K562 (cell line): ENCODE measurements around the gene SIGLEC15. TPM values are rescaled to one million over a fixed set of nuclear protein-coding genes. Genes with fewer than 3 reads are reported as not detected.

Experiments used
- ATAC-seq: fragments of 200-7000 bp; cut with Tn5 transposase; 3 replicates; pipeline ENCODE4 v1.9.1; 2020; ENCODE audit warnings: moderate library complexity
- BruUV-seq: library from RNA; stranded (reverse); fragments of 400-500 nt; replicated peaks from 2 replicates; lab custom pipeline; 2021; lab: Mats Ljungman, UMichigan
- CTCF ChIA-PET: fragments of 300-600 bp; formaldehyde crosslinking; extraction: SDS; loops from one replicate; lab custom pipeline; 2021; ENCODE audit warnings: low intra/inter-chr PET ratio; lab: Yijun Ruan, JAX
- POLR2A ChIA-PET: fragments of 300-600, 350-650 bp; sonication (Branson Sonifier 250); formaldehyde crosslinking; extraction: SDS; loops from one replicate; lab custom pipeline; 2021; ENCODE audit warnings: antibody characterized with exemption, inconsistent platforms; lab: Yijun Ruan, JAX
- DNase-seq, 4 experiments: peaks; one replicate each; pipeline versions ENCODE4 v3.0.0 to v3.0.0-alpha.2; 2011 to 2018; ENCODE audit warnings: low spot score in 3 of 4, mixed read lengths in 3 of 4; ENCODE audit errors: extremely low read depth in 1 of 4
- FAIRE-seq: peaks from 2 replicates; lab custom pipeline; 2011; peaks lifted over from hg19 to GRCh38; lab: Jason Lieb, UNC
- H2AFZ ChIP-seq: 2 replicates; pipeline ENCODE4 v1.6.0; 2011; ENCODE audit warnings: low read depth, low read length, control low read depth, inconsistent platforms
- H3K27ac ChIP-seq: fragments of 200-600 bp; 3 replicates; pipeline ENCODE4 v1.8.0; 2011; ENCODE audit warnings: low read depth, mild to moderate bottlenecking, control low read depth, inconsistent platforms, low read length, moderate library complexity, mixed read lengths; ENCODE audit errors: extremely low read depth
- H3K27me3 ChIP-seq, 2 experiments: fragments of 300-600 bp in 1 of 2; 2 replicates in 1 of 2; 3 replicates in 1 of 2; pipeline versions ENCODE4 v1.6.0 to v1.8.0; 2011; ENCODE audit warnings: inconsistent platforms in 2 of 2, low read length in 2 of 2, mild to moderate bottlenecking in 1 of 2, mixed read lengths in 1 of 2, moderate library complexity in 1 of 2; ENCODE audit not compliant: control insufficient read depth in 2 of 2, insufficient read depth in 2 of 2
- H3K36me3 ChIP-seq: fragments of 300-600 bp; 3 replicates; pipeline ENCODE4 v1.8.0; 2011; ENCODE audit warnings: mild to moderate bottlenecking, low read length, inconsistent platforms; ENCODE audit not compliant: control insufficient read depth, insufficient read depth
- H3K4me1 ChIP-seq, 2 experiments: fragments of 200-600 bp in 1 of 2; replicated peaks in 1 of 2; 2 replicates in 1 of 2; 3 replicates in 1 of 2; pipeline versions ENCODE4 v1.5.1 to v1.8.0; 2011; ENCODE audit warnings: inconsistent platforms in 2 of 2, low read length in 2 of 2, mild to moderate bottlenecking in 1 of 2, mixed read lengths in 1 of 2, moderate library complexity in 1 of 2; ENCODE audit not compliant: control insufficient read depth in 2 of 2, insufficient read depth in 2 of 2
- H3K4me2 ChIP-seq: 2 replicates; pipeline ENCODE4 v1.6.1; 2011; ENCODE audit warnings: low read length, control low read depth, inconsistent platforms, mixed read lengths; ENCODE audit not compliant: insufficient read depth
- H3K4me3 ChIP-seq: fragments of 200-600 bp; sonication (generic), shearing (Covaris generic); 2 replicates; pipeline ENCODE4 v1.5.1; 2016; ENCODE audit warnings: control low read depth, inconsistent platforms
- H3K79me2 ChIP-seq: fragments of 200-600 bp; 3 replicates; pipeline ENCODE4 v1.8.0; 2011; ENCODE audit warnings: low read length, inconsistent platforms; ENCODE audit not compliant: control insufficient read depth, insufficient read depth
- H3K9ac ChIP-seq, 2 experiments: 2 replicates each; pipeline versions ENCODE4 v1.6.0 to v1.6.1; 2011; ENCODE audit warnings: low read depth in 2 of 2, low read length in 2 of 2, control low read depth in 1 of 2, inconsistent platforms in 1 of 2, mild to moderate bottlenecking in 1 of 2, mixed read lengths in 1 of 2; ENCODE audit not compliant: insufficient read depth in 1 of 2
- H3K9me1 ChIP-seq: one replicate; pipeline ENCODE4 v1.6.0; 2011; ENCODE audit warnings: inconsistent platforms, mild to moderate bottlenecking, low read length, moderate library complexity; ENCODE audit not compliant: control insufficient read depth, insufficient read depth
- H3K9me3 ChIP-seq: replicated peaks from 2 replicates; pipeline ENCODE4 v1.5.1; 2011; ENCODE audit warnings: low read depth, low read length, inconsistent platforms; ENCODE audit not compliant: control insufficient read depth, insufficient read depth
- H4K20me1 ChIP-seq: replicated peaks from 2 replicates; pipeline ENCODE4 v1.6.1; 2011; ENCODE audit warnings: low read length, inconsistent platforms, mixed read lengths; ENCODE audit not compliant: control insufficient read depth, insufficient read depth
- CCAR2 ChIP-seq: fragments of 200-400 bp; formaldehyde crosslinking; IDR thresholded peaks from 2 replicates; pipeline ENCODE4 v1.6.1; 2017; ENCODE audit warnings: mild to moderate bottlenecking, low read depth, low read length
- COPS2 ChIP-seq: fragments of 450-650 bp; conservative IDR thresholded peaks from 2 replicates; pipeline ENCODE4 v1.6.1; 2016; ENCODE audit warnings: mild to moderate bottlenecking, moderate library complexity
- CSDE1 ChIP-seq, 2 experiments: fragments of 450-650 bp; IDR thresholded peaks; 2 replicates each; pipeline ENCODE4 v1.6.1; 2016; ENCODE audit warnings: mild to moderate bottlenecking in 1 of 2
- ESRRA ChIP-seq: fragments of 450-650 bp; IDR thresholded peaks from 2 replicates; pipeline ENCODE4 v1.6.1; 2014; ENCODE audit warnings: low read depth, mild to moderate bottlenecking, moderate library complexity, borderline replicate concordance
- KLF6 ChIP-seq: fragments of 250-450 bp; sonication (Bioruptor Pico); IDR thresholded peaks from 2 replicates; pipeline ENCODE4 v1.4.0; 2020; ENCODE audit warnings: mild to moderate bottlenecking, moderate library complexity, borderline replicate concordance
- MTA2 ChIP-seq: fragments of 450-650 bp; IDR thresholded peaks from 2 replicates; pipeline ENCODE4 v1.6.1; 2016; ENCODE audit warnings: low read depth
- NFXL1 ChIP-seq: fragments of 450-650 bp; formaldehyde crosslinking; IDR thresholded peaks from 2 replicates; pipeline ENCODE4 v1.4.0; 2021; ENCODE audit warnings: mild to moderate bottlenecking
- RAD21 ChIP-seq, 2 experiments: fragments of 250-450 bp in 1 of 2; fragments of 450-650 bp in 1 of 2; sonication (Bioruptor Pico) in 1 of 2; formaldehyde crosslinking in 1 of 2; IDR thresholded peaks in 1 of 2; conservative IDR thresholded peaks in 1 of 2; 2 replicates each; pipeline versions ENCODE4 v1.4.0 to v1.8.0; 2020 to 2022; ENCODE audit warnings: mild to moderate bottlenecking in 2 of 2, moderate library complexity in 1 of 2
- RBM39 ChIP-seq: fragments of 200-400 bp; formaldehyde crosslinking; optimal IDR thresholded peaks from 2 replicates; pipeline ENCODE3; 2018; ENCODE audit warnings: low read depth, low read length
- STAT5B ChIP-seq: fragments of 250-450 bp; sonication (Bioruptor Pico); IDR thresholded peaks from 2 replicates; pipeline ENCODE4 v1.8.0; 2021; ENCODE audit warnings: mild to moderate bottlenecking, inconsistent platforms
- TEAD2 ChIP-seq: fragments of 450-650 bp; IDR thresholded peaks from 2 replicates; pipeline ENCODE4 v1.6.1; 2016; ENCODE audit warnings: missing genetic modification characterization, control low read depth, missing compliant biosample characterization
- YBX1 ChIP-seq: fragments of 450-650 bp; IDR thresholded peaks from 2 replicates; pipeline ENCODE4 v1.7.1; 2016; ENCODE audit warnings: mild to moderate bottlenecking
- ZC3H4 ChIP-seq: sonication (generic); formaldehyde crosslinking; IDR thresholded peaks from 2 replicates; pipeline ENCODE4 v1.9.0; 2021; ENCODE audit warnings: missing genetic modification reagents, borderline replicate concordance
- ZNF12 ChIP-seq: sonication (generic); formaldehyde crosslinking; IDR thresholded peaks from 2 replicates; pipeline ENCODE4 v1.4.0; 2020; ENCODE audit warnings: mild to moderate bottlenecking, missing genetic modification reagents
- WGBS: fragments of 100-300 bp; shearing (Covaris generic); methylation state at CpG from one replicate; pipeline ENCODE4 v1.1.6; 2016; ENCODE audit warnings: low coverage, mixed read lengths; ENCODE audit not compliant: insufficient coverage; ENCODE audit errors: missing lambda C conversion rate; 5-methylcytosine and 5-hydroxymethylcytosine counted together
- in situ Hi-C: fragments of 300-500 bp; cut with MboI; formaldehyde crosslinking; loops from 4 replicates; pipeline ENCODE4 v1.15.0; 2018; ENCODE audit warnings: inconsistent platforms, mixed read lengths
- intact Hi-C: fragments of 100-400 bp; cut with micrococcal nuclease; formaldehyde crosslinking; loops from 2 replicates; pipeline ENCODE4 v1.14.2; 2022
- polyA plus RNA-seq, 8 experiments: library from polyadenylated mRNA; depleted of rRNA in 4 of 8; stranded (reverse) in 5 of 8; unstranded in 3 of 8; fragments of >200 nt; fragmentation: Nextera tagmentation in 2 of 8; fragmentation: Illumina TruSeq in 1 of 8; extraction: Ambion mirVana in 2 of 8; extraction: Trizol in 1 of 8; gene quantifications; 2 replicates each; pipeline versions ENCODE4 v1.2.1 to v1.2.3, GENCODE V29; 2011 to 2014; ENCODE audit warnings: inconsistent platforms in 1 of 8, missing spikeins in 1 of 8
- total RNA-seq, 7 experiments: library from RNA; depleted of rRNA in 6 of 7; stranded (reverse); fragments of >200 nt in 6 of 7; fragmentation: Illumina TruSeq in 2 of 7; extraction: Trizol in 2 of 7; gene quantifications; 2 replicates each; pipeline versions ENCODE4 v1.2.1 to v1.2.3, GENCODE V29; 2011 to 2021; ENCODE audit warnings: low replicate concordance in 1 of 7
- TF ChIP-seq, protein P1 (sequence below): fragments of 450-650 bp; IDR thresholded peaks from 2 replicates; pipeline ENCODE4 v1.6.1; 2017; ENCODE audit warnings: antibody characterized with exemption
- TF ChIP-seq, protein P2 (sequence below): sonication (generic); formaldehyde crosslinking; IDR thresholded peaks from 2 replicates; pipeline ENCODE4 v1.8.1; 2022; ENCODE audit warnings: missing genetic modification reagents

The SIGLEC15 gene
- total and polyA plus RNA-seq, 9 of the 15 experiments (the other 6 are each of a cell fraction or from before 2014, with no cell fraction given): not detected

DNA sequence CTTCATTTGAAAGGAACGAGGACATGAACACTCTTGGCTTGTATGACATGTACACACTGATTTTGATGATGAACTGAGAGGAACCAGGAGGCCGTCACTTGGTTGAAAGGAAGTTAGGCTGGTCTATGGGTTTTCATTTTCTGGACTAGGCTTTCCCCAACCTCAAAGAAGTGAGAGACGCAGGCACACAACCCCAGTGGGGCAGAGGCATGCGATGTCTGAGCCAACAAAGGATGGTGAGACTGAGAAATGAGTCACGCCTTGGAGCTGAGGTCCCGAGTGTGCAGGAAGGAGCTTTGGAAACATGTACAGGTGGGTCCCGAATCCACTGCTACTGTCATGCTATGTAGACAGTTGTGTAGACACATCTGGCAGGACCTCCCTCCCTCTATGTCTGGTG lies 24.1 kb downstream of the SIGLEC15 start:
- H3K4me1 ChIP-seq: peaks cover 0 to 4% of the 10 kb centered on the region in 2 experiments; a peak in 1 of 5 replicates
- TF ChIP-seq ESRRA: no peak
- no peak for TF ChIP-seq CCAR2
- TF ChIP-seq, protein P1, sequence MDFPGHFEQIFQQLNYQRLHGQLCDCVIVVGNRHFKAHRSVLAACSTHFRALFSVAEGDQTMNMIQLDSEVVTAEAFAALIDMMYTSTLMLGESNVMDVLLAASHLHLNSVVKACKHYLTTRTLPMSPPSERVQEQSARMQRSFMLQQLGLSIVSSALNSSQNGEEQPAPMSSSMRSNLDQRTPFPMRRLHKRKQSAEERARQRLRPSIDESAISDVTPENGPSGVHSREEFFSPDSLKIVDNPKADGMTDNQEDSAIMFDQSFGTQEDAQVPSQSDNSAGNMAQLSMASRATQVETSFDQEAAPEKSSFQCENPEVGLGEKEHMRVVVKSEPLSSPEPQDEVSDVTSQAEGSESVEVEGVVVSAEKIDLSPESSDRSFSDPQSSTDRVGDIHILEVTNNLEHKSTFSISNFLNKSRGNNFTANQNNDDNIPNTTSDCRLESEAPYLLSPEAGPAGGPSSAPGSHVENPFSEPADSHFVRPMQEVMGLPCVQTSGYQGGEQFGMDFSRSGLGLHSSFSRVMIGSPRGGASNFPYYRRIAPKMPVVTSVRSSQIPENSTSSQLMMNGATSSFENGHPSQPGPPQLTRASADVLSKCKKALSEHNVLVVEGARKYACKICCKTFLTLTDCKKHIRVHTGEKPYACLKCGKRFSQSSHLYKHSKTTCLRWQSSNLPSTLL: no peak
- no peak for TF ChIP-seq STAT5B (CRISPR knock-in tag)
- TF ChIP-seq TEAD2 (tag): no peak
- no peak for TF ChIP-seq RAD21 (CRISPR knock-in tag; conservative IDR thresholded peaks at IDR 0.05 in 1 of 2, IDR thresholded peaks at IDR 0.05 in 1 of 2)
- no peak for TF ChIP-seq YBX1
- TF ChIP-seq, protein P2, sequence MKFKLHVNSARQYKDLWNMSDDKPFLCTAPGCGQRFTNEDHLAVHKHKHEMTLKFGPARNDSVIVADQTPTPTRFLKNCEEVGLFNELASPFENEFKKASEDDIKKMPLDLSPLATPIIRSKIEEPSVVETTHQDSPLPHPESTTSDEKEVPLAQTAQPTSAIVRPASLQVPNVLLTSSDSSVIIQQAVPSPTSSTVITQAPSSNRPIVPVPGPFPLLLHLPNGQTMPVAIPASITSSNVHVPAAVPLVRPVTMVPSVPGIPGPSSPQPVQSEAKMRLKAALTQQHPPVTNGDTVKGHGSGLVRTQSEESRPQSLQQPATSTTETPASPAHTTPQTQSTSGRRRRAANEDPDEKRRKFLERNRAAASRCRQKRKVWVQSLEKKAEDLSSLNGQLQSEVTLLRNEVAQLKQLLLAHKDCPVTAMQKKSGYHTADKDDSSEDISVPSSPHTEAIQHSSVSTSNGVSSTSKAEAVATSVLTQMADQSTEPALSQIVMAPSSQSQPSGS (CRISPR knock-in tag): no peak
- no peak for TF ChIP-seq COPS2
- TF ChIP-seq NFXL1 (CRISPR knock-in tag): no peak
- TF ChIP-seq RBM39: no peak
- no peak for TF ChIP-seq CSDE1 (IDR thresholded peaks at IDR 0.05)
- TF ChIP-seq KLF6: no peak
- TF ChIP-seq ZNF12 (CRISPR knock-in tag): no peak
- TF ChIP-seq MTA2: no peak
- no peak for TF ChIP-seq ZC3H4 (CRISPR knock-in tag)
- TF ChIP-seq, all 486 proteins: peak for 0
- 93% methylated on average over 7 of the region's 7 CpGs for WGBS
- Histone ChIP-seq H3K9me1 (no peaks in the 10 kb centered on the region), H3K27ac (no peak overlapping the region), H3K36me3 (peaks cover 14% of the 10 kb centered on the region; the same call in 1 of the 3 replicates), H3K79me2 (no peaks in the 10 kb centered on the region), H3K4me3 (no peak overlapping the region), H3K27me3 (no peaks in the 10 kb centered on the region), H3K9ac (no peak overlapping the region), H2AFZ (no peak overlapping the region), H3K9me3 (no peaks in the 10 kb centered on the region), H4K20me1 (no peaks in the 10 kb centered on the region), H3K4me2 (no peak overlapping the region)
- intact Hi-C loops (no loop called here), in situ Hi-C loops (no loop called here)
- FAIRE-seq: no peak
- ATAC-seq: no peak
- no peak for DNase-seq
- BruUV-seq: no TSS peak
- CTCF ChIA-PET: no interaction called here
- POLR2A ChIA-PET: no interaction called here
